Measurements from ENCODE around the gene GTF2F2.

Gene GTF2F2

DNA sequence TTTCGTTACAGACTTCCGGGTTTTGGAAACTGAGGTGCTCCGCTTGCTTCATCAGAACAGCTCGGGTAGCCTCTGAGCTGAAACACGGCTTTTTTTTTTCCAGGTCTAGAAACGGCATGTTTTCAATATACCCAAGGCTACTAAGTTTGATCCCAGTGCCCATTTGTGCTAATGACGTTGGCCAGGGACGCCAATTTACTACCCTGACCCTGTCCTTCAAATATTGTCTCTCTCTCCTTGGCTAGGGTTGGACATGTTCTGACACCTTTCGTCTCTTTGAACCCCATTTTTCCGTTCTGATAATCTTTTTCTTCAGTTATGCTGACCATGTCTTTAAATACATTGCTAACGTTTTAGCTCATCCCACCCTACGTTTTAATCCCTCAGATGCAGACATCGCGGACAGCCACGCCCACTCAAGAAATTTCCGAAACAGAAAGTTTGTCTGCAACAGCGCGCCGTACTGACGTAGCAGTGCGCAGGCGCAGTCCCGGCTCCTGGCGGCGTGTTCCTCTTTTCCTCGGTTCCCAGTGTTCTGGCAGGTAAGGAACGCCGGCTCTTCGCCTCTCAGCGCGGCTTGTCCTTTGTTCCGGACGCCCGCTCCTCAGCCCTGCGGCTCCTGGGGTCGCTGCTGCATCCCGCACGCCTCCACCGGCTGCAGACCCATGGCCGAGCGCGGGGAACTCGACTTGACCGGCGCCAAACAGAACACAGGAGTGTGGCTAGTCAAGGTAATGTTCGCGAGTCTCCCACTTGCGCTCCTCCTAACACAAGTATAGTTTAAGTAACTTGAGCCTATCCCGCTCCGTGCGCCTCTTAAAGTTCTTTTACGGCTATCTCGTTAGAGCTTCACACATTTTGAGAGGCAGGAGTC is at the start of gene GTF2F2:
GTF2F2 (plus strand) TSS at position 520 of the 874 bp plus-strand sequence; CDS start at position 666, 146 bp downstream.
- DNase-seq: peak; percentile 57

DNA sequence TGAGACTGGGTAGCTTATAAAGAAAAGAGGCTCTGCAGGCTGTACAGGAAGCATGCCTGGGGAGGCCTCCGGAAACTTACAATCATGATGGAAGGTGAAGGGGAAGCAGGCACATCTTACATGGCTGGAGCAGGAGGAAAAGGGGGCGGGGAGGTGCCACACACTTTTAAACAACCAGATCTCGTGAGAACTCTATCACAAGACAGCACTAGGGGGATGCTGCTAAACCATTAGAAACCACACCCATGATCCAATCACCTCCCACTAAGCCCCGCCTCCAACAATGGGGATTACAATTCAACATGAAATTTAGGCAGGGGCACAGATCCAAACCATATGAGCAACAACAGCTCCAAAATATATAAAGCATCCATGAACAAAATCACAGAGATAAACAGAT is 46.5 kb upstream of the GTF2F2 start:
- DNase-seq: no peak

DNA sequence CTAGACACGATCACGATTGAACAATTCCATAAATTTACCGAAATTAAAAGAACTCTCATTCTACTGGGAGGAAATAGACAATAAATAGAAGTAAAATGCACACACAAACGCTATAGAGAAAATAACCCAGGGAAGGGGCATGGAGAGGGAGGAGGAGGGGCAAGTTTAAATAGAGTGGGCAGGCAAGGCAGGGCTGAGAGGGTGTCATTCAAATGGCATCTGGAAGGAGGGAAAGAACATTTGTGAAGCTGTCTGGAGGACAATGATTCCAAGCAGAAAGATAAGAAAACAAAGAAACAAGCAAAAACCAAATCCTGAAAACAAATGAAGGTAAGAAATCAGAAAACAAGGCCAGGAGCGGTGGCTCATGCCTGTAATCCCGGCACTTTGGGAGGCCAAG is 45.6 kb upstream of the GTF2F2 start:
- DNase-seq: no peak

- no peak for DNase-seq
Observed at GRCh38 chr13:45078003-45078402, 42.3 kb upstream of the GTF2F2 start.

DNA sequence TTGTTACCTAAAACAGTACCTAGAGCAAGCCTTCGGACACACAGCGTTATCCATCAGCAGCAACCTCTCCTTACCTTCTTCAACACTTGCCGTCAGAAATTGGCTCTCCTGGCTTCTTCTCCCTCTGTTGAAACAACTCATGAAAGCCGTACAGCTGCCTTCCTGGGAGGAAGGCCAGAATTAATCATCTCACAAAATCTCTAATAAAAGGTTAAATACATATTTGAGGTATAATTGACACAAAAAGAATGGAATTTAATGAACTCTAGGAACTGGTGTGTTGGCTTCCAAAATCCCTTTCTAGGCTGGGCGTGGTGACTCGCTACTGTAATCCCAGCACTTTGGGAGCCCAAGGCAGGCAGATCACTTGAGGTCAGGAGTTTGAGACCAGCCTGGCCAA is 37.3 kb upstream of the GTF2F2 start:
- DNase-seq: no peak

- DNase-seq: no peak
Observed at GRCh38 chr13:45084515-45084914, 35.8 kb upstream of the GTF2F2 start.

DNA sequence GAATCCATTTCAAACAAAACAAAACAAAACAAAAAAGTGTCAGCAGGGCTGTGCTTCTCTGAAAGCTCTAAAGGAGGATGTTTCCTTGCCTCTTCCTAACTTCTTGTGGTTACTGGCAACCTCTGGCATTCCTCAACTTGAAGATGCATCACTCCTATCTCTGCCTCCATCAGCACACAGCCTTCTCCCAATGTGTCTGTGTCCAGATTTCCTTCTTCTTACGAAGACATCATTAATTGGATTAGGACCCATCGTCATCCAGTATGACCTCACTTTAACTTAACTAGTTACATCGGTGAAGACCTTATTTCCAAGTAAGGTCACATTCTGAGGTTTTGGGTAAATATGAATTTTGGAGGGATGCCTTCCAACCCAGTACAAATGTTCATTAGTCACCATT is 33.8 kb upstream of the GTF2F2 start:
- DNase-seq: no peak

- DNase-seq: no peak
Observed at GRCh38 chr13:45092663-45093062, 27.6 kb upstream of the GTF2F2 start.

DNA sequence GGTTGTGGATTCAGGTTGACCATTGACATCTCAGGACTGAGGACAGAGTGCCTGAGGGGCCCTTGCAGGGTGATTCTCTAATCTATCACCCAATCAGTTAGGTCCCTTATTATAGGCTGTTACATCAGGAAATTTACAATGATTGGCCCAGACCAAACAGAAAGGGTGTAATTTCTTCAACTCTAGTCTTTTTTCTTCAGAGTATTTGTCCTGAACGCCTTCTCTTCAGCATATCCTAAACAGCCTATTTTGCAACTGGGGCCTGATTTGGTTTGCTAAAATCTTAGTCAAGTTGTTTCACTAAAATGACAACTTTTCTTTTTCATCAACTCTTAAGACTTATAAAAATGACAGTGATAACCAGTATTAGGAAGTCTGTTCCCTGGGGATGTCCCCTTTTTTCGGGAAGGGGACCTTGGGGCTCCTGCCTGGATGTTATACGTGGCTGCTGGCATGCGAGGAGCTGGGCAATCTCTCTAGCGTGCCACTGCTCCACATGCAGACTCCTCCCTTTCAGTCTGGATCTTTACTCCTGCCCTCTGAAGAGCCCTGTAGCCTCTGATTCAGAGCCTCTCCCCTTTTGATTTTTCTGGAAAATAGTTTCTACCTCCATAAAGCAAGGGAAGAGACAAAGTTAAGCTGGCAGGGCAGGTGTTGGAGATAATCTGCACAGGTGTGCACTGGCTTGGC is 19.6 kb upstream of the GTF2F2 start:
- no peak for DNase-seq

DNA sequence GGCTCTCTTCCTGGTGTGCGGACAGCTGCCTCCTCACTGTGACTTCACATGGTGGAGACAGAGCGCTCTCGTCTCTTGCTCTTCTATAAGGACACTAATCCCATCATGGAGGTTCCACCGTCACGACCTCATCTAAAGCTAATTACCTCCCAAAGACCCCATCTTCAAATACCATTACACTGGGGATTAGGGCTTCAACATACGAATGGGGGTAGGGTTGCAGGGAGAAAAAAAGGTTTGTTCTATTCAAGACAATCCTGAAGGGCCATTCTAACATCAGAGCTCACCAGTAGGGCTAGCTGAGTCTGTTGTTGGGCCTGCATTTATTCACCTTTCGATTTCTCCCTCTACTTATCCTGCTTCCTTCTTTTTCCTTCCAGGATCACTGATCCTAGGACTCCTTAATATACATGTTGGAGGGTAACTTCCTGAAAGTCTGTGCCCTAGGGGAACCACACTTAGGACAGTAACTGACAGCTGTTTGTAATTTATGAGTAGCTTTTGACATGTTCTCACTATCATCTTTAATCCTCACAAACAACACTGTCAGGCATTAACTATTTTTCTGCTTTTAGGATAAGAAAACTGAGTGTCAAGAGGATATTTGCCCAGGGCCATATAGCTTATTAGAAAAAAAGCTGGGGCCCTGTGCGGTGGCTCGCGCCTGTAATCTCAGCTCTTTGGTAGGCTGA is 18.8 kb upstream of the GTF2F2 start:
- no peak for DNase-seq

- no peak for DNase-seq
Observed at GRCh38 chr13:45102136-45102507, 18.2 kb upstream of the GTF2F2 start.

GRCh38 chr13:45103449-45103848 is 16.9 kb upstream of the GTF2F2 start:
- DNase-seq: no peak

GRCh38 chr13:45104261-45104660 is 16.0 kb upstream of the GTF2F2 start:
- DNase-seq: no peak

DNA sequence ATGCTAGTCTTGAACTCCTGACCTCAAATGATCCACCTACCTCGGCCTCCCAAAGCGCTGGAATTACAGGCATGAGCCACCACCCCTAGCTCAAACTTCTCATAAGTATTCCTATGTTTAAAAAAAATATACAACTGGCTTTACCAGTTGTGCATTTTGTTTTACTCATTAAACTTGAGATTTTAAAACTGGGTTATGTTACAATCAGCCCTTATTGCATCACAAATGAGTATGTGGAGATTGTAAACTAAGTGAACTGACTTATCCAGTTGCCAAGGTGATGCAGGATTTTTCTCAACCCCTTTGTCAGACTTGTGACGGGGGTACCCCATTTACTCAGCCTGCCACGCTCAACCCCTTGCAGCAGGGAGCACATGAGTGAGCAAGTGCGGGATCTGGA is 14.4 kb upstream of the GTF2F2 start:
- no peak for DNase-seq

GRCh38 chr13:45107539-45107938 is 12.8 kb upstream of the GTF2F2 start:
- DNase-seq: no peak

DNA sequence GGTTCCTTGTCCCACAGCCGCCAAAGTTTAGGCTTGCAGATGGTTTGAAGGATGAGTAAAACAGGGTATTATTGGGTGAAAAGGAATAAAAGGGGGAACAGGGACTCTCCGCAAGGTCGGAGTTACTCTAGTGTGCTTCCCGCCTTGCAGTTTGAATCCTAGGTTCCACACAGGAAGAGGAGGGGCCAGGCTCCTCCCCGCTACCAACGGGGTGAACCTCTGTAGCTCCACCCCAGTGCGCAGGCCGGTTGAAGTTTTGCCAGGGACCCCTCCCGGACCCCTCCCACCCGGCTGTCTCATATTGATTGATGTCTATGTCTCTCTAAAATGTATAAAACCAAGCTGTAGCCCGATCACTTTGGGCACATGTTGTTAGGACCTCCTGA is 11.6 kb upstream of the GTF2F2 start:
- no peak for DNase-seq

DNA sequence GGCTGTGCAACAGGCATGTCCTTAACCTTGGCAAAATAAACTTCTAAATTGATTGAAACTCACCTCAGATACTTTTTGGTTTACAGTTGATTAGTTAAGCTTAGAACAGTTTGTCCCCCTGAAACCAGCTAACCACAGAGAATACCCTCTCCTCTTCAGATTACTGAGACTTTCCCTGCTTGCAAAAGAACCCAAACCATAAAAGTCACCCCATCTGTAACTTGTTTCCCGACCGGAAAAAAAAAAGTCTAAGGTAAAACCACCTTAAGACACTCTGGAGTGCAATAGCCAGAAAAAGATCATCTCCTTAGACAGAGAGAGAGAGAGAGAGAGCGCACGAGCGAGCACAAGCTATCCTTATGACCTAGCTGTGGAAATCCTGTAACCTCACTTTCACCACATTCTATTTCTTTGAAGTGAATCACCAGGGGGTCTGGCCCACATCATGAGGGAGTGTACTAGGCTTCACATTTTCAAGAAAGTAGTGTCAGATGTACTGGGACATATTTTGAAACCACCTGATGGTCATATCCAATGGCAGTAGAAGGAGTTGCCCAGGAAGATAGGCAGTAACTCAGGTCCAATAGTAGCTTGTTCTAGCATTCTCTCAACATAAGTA is 11.1 kb upstream of the GTF2F2 start:
- no peak for DNase-seq

- DNase-seq: no peak
Observed at GRCh38 chr13:45113233-45114224, 6.8 kb upstream of the GTF2F2 start.

DNA sequence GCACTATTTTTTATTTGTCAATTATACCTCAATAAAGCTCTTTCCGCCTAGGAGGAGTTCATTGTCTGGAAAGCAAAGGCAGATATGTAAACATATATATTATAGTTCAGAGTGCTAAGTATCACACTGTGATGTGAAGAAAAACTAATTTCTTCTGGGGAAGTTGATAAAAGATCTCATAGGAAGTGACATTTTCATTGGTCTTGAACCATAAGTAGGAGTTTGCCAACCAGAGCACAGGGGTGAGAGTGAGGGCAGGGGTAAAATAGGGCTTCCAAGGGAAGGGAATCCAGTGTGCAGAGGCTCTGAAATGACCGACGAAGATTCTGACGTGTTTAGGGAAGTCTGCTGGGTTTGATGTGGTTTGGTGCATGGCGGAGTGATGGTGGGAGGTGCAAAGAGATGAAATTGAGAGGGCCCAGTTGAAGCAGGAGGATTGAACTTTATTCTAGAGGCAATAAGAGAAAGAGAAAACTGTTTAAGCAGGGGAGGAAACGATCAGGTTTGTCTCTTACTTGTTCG is 780 bp upstream of the GTF2F2 start:
- DNase-seq: no peak

- no peak for DNase-seq
Observed at GRCh38 chr13:45120967-45121831, 889 bp downstream of the GTF2F2 start.

GRCh38 chr13:45122941-45123340 is 2.6 kb downstream of the GTF2F2 start:
- no peak for DNase-seq
